HepG2 (cell line): ENCODE data around the gene TSSK1B. TPM values are rescaled to one million over a fixed set of nuclear protein-coding genes. Genes with fewer than 3 reads are reported as not detected.

Experiments
- ATAC-seq: fragments of 200-7000 bp; cut with Tn5 transposase; 3 replicates; pipeline ENCODE4 v1.9.1; 2020; ENCODE audit warnings: mild to moderate bottlenecking, moderate library complexity
- BruUV-seq: library from RNA; stranded (reverse); fragments of 400-500 nt; replicated peaks from 2 replicates; lab custom pipeline; 2021; lab: Mats Ljungman, UMichigan
- CTCF ChIA-PET: fragments of 300-600 bp; formaldehyde crosslinking; extraction: SDS; loops from one replicate; lab custom pipeline; 2021; ENCODE audit warnings: low total read pairs, inconsistent platforms, low intra/inter-chr PET ratio; lab: Yijun Ruan, JAX
- POLR2A ChIA-PET: fragments of 350-600 bp; sonication (Branson Sonifier 250); formaldehyde crosslinking; loops from one replicate; lab custom pipeline; 2020; ENCODE audit warnings: antibody characterized with exemption, inconsistent platforms; lab: Yijun Ruan, JAX
- DNase-seq: peaks from one replicate; pipeline ENCODE4 v3.0.0-alpha.2; 2015; ENCODE audit warnings: low spot score
- FAIRE-seq: peaks from 3 replicates; lab custom pipeline; 2011; peaks lifted over from hg19 to GRCh38; lab: Jason Lieb, UNC
- H2AFZ ChIP-seq: one replicate; pipeline ENCODE4 v1.6.1; 2011; ENCODE audit warnings: low read length, inconsistent platforms
- H3K27ac ChIP-seq: fragments of 300-600 bp; 3 replicates; pipeline ENCODE4 v1.8.0; 2011; ENCODE audit warnings: mixed run types, mild to moderate bottlenecking, mixed read lengths, low read length, inconsistent platforms; ENCODE audit not compliant: insufficient read depth; ENCODE audit errors: extremely low read length
- H3K27me3 ChIP-seq, 2 experiments: fragments of 200-600 bp in 1 of 2; 2 replicates in 1 of 2; 3 replicates in 1 of 2; pipeline versions ENCODE4 v1.6.0 to v1.8.0; 2011; ENCODE audit warnings: low read length in 2 of 2, mild to moderate bottlenecking in 2 of 2, moderate library complexity in 2 of 2, inconsistent platforms in 1 of 2; ENCODE audit not compliant: insufficient read depth in 2 of 2, control insufficient read depth in 1 of 2
- H3K36me3 ChIP-seq, 2 experiments: fragments of 200-600 bp in 1 of 2; replicated peaks in 1 of 2; 2 replicates in 1 of 2; 3 replicates in 1 of 2; pipeline versions ENCODE4 v1.5.1 to v1.8.0; 2011; ENCODE audit warnings: low read length in 2 of 2, inconsistent platforms in 1 of 2; ENCODE audit not compliant: insufficient read depth in 2 of 2, control insufficient read depth in 1 of 2
- H3K4me1 ChIP-seq: 2 replicates; pipeline ENCODE4 v1.5.1; 2012; ENCODE audit warnings: low read length, inconsistent platforms; ENCODE audit not compliant: insufficient read depth
- H3K4me2 ChIP-seq: 2 replicates; pipeline ENCODE4 v1.6.0; 2011; ENCODE audit warnings: low read depth, low read length, inconsistent platforms
- H3K4me3 ChIP-seq, 3 experiments: fragments of 200-600 bp in 1 of 3; sonication (generic), shearing (Covaris generic) in 1 of 3; replicated peaks in 1 of 3; 2 replicates each; pipeline ENCODE4 v1.5.1; 2011 to 2016; ENCODE audit warnings: low read length in 3 of 3, inconsistent platforms in 2 of 3, low read depth in 2 of 3, mild to moderate bottlenecking in 2 of 3, control low read depth in 1 of 3, mixed read lengths in 1 of 3; ENCODE audit not compliant: insufficient read depth in 1 of 3
- H3K79me2 ChIP-seq: one replicate; pipeline ENCODE4 v1.6.1; 2011; ENCODE audit warnings: low read length, inconsistent platforms; ENCODE audit not compliant: insufficient read depth
- H3K9ac ChIP-seq: 2 replicates; pipeline ENCODE4 v1.6.0; 2011; ENCODE audit warnings: mild to moderate bottlenecking, low read depth, low read length, inconsistent platforms; ENCODE audit not compliant: insufficient read depth
- H3K9me3 ChIP-seq: 2 replicates; pipeline ENCODE4 v1.5.1; 2012; ENCODE audit warnings: mild to moderate bottlenecking, low read length
- H4K20me1 ChIP-seq: 2 replicates; pipeline ENCODE4 v1.6.0; 2011; ENCODE audit warnings: inconsistent platforms, mild to moderate bottlenecking, low read length, moderate library complexity; ENCODE audit not compliant: insufficient read depth
- ASH2L ChIP-seq: fragments of 300-600, 200-600 bp; sonication (generic); IDR thresholded peaks from 2 replicates; pipeline ENCODE4 v1.7.0; 2017; ENCODE audit warnings: low read depth, mild to moderate bottlenecking, moderate library complexity, mixed read lengths, low read length; ENCODE audit not compliant: insufficient read length
- EP300 ChIP-seq, 3 experiments: sonication (generic) in 1 of 3; formaldehyde crosslinking in 1 of 3; IDR thresholded peaks; 2 replicates each; pipeline versions ENCODE4 v1.5.1 to v1.6.1; 2011 to 2020; ENCODE audit warnings: low read depth in 2 of 3, low read length in 2 of 3, borderline replicate concordance in 1 of 3, improper control_type of control experiment in 1 of 3, mild to moderate bottlenecking in 1 of 3, missing genetic modification reagents in 1 of 3, moderate library complexity in 1 of 3
- FIP1L1 ChIP-seq: fragments of 200-400 bp; formaldehyde crosslinking; IDR thresholded peaks from 2 replicates; pipeline ENCODE4 v1.6.1; 2018; ENCODE audit warnings: low read depth, mild to moderate bottlenecking, low read length, moderate library complexity, borderline replicate concordance; ENCODE audit not compliant: insufficient read depth
- GABPB1 ChIP-seq: IDR thresholded peaks from 2 replicates; pipeline ENCODE4 v1.6.1; 2016; ENCODE audit warnings: mild to moderate bottlenecking, missing genetic modification reagents, moderate library complexity, missing compliant biosample characterization
- HOXA5 ChIP-seq: sonication (generic); formaldehyde crosslinking; IDR thresholded peaks from 2 replicates; pipeline ENCODE4 v1.4.0; 2020; ENCODE audit warnings: missing genetic modification reagents
- ZBTB26 ChIP-seq: IDR thresholded peaks from 2 replicates; pipeline ENCODE4 v1.6.1; 2016; ENCODE audit warnings: missing compliant biosample characterization, missing genetic modification reagents, borderline replicate concordance
- ZNF142 ChIP-seq: sonication (generic); formaldehyde crosslinking; IDR thresholded peaks from 2 replicates; pipeline ENCODE4 v1.4.0; 2020; ENCODE audit warnings: missing genetic modification reagents
- ZNF496 ChIP-seq: sonication (generic); formaldehyde crosslinking; IDR thresholded peaks from 2 replicates; pipeline ENCODE4 v1.8.1; 2023; ENCODE audit warnings: mild to moderate bottlenecking, moderate library complexity, missing genetic modification reagents; ENCODE audit not compliant: insufficient replicate concordance
- ZNF597 ChIP-seq: sonication (generic); formaldehyde crosslinking; IDR thresholded peaks from 2 replicates; pipeline ENCODE4 v1.5.0; 2020; ENCODE audit warnings: missing genetic modification reagents
- ZNF878 ChIP-seq: sonication (generic); formaldehyde crosslinking; IDR thresholded peaks from 2 replicates; pipeline ENCODE4 v1.8.1; 2023; ENCODE audit warnings: mild to moderate bottlenecking, missing genetic modification reagents, moderate library complexity
- WGBS: methylation state at CpG from one replicate; pipeline ENCODE4 v1.1.6; 2017; ENCODE audit warnings: low lambda C conversion rate; 5-methylcytosine and 5-hydroxymethylcytosine counted together
- in situ Hi-C: cut with HindIII; loops from 2 replicates; pipeline ENCODE4 v1.10.0; 2017; ENCODE audit warnings: low pct_unique_long_range_greater_than_20kb; ENCODE audit not compliant: extremely low pct_ligation_motif_present
- intact Hi-C: fragments of 100-400 bp; cut with micrococcal nuclease; formaldehyde crosslinking; loops from one replicate; pipeline ENCODE4 v1.10.0; 2022; ENCODE audit not compliant: unreplicated experiment
- polyA plus RNA-seq, 8 experiments: library from polyadenylated mRNA; depleted of rRNA in 3 of 8; stranded (reverse) in 7 of 8; unstranded in 1 of 8; fragments of >200 nt; fragmentation: Illumina TruSeq in 4 of 8; extraction: Trizol in 4 of 8; gene quantifications; 2 replicates each; pipeline versions ENCODE4 v1.2.1 to v1.2.3, GENCODE V29; 2011 to 2016; ENCODE audit warnings: low read depth in 4 of 8, missing spikeins in 1 of 8, mixed read lengths in 1 of 8; ENCODE audit not compliant: insufficient read depth in 1 of 8
- total RNA-seq, 5 experiments: library from RNA; depleted of rRNA; stranded (reverse); fragments of >200 nt; fragmentation: Illumina TruSeq; extraction: Trizol; gene quantifications; 2 replicates each; pipeline ENCODE4 v1.2.3, GENCODE V29; 2016; ENCODE audit warnings: low read depth in 1 of 5

Gene TSSK1B
- total and polyA plus RNA-seq, 2 of the 13 experiments (the other 11 are each of a cell fraction or from before 2014, with no cell fraction given): not detected

GRCh38 chr5:113433862-113434612 is 752 bp downstream of the TSSK1B start (continued):
- no peak for TF ChIP-seq ZNF142 (CRISPR knock-in tag)
- TF ChIP-seq ASH2L: no peak
- TF ChIP-seq GABPB1 (CRISPR knock-in tag): no peak
- TF ChIP-seq ZNF878: no peak

GRCh38 chr5:113433071-113433470 is 1.7 kb downstream of the TSSK1B start:
- Histone ChIP-seq H3K4me2 (no peak overlapping the region), H3K36me3 (no peaks in the 10 kb centered on the region), H3K27me3 (peaks cover 0 to 12% of the 10 kb centered on the region in 2 experiments; a peak in 1 of 5 replicates), H3K27ac (no peak overlapping the region), H3K9ac (no peak overlapping the region), H4K20me1 (no peaks in the 10 kb centered on the region; the same call in 1 of the 2 replicates), H3K4me1 (no peaks in the 10 kb centered on the region), H3K4me3 (no peak overlapping the region), H2AFZ (no peak overlapping the region), H3K79me2 (no peaks in the 10 kb centered on the region), H3K9me3 (no peaks in the 10 kb centered on the region)
- in situ Hi-C loops: no loop called here
- POLR2A ChIA-PET: no interaction called here
- ATAC-seq (no peak), DNase-seq (no peak), FAIRE-seq (no peak)
- no peak for TF ChIP-seq FIP1L1
- no peak for TF ChIP-seq ZBTB26
- no peak for TF ChIP-seq ZNF597
- TF ChIP-seq EP300 (IDR thresholded peaks at IDR 0.05; ENCODE audit: low read depth in 2 of 2, low read length in 2 of 2): no peak
- TF ChIP-seq EP300 (CRISPR knock-in tag; IDR thresholded peaks at IDR 0.05; ENCODE audit: borderline replicate concordance): no peak
- TF ChIP-seq ZNF496 (CRISPR knock-in tag): no peak
- TF ChIP-seq HOXA5 (CRISPR knock-in tag): no peak
- no TSS peak for BruUV-seq
- 81% methylated on average over 20 of the region's 21 CpGs for WGBS
- intact Hi-C loops: no loop called here
- CTCF ChIA-PET: no interaction called here
